Peyer's patch (tissue), 4 donors: ENCODE measurements around the gene OGA. TPM values are rescaled to one million over a fixed set of nuclear protein-coding genes. Genes with fewer than 3 reads are reported as not detected.

Experiments
- DNase-seq, 3 donors: peaks; one replicate each; pipeline ENCODE4 v3.0.0-alpha.2; 2017 to 2019
- H3K27ac ChIP-seq, 4 donors: fragments of 200-600 bp; sonication (generic); one replicate each; pipeline ENCODE4 v1.5.1; 2016 to 2019
- H3K27me3 ChIP-seq, 2 donors: fragments of 200-600 bp; sonication (generic); one replicate each; pipeline ENCODE4 v1.5.1; 2019
- H3K36me3 ChIP-seq, 3 donors: fragments of 200-600 bp; sonication (generic); one replicate each; pipeline ENCODE4 v1.5.1; 2016 to 2019
- H3K4me1 ChIP-seq, 4 donors: fragments of 200-600 bp; sonication (generic); one replicate each; pipeline ENCODE4 v1.5.1; 2016 to 2019
- H3K4me3 ChIP-seq, 4 donors: fragments of 200-600 bp; sonication (generic); 1 replicate in 3 of 4; 2 replicates in 1 of 4; pipeline ENCODE4 v1.5.1; 2016 to 2019; ENCODE audit warnings: mild to moderate bottlenecking in 1 of 4
- H3K9me3 ChIP-seq, 4 donors: fragments of 200-600 bp; sonication (generic); one replicate each; pipeline ENCODE4 v1.5.1; 2016 to 2019; ENCODE audit warnings: mild to moderate bottlenecking in 1 of 4
- POLR2A ChIP-seq, 2 donors: fragments of 450-650 bp; IDR thresholded peaks; one replicate each; pipeline ENCODE4 v1.5.1; 2017; ENCODE audit warnings: antibody characterized with exemption in 2 of 2, mild to moderate bottlenecking in 2 of 2, moderate library complexity in 2 of 2
- total RNA-seq, 4 donors: library from RNA; depleted of rRNA; stranded (reverse); fragments of >200 nt; gene quantifications; one replicate each; pipeline ENCODE4 v1.1.0, GENCODE V29; 2016
- TF ChIP-seq, protein P1 (sequence below), 6 experiments: fragments of 450-650 bp in 4 of 6; fragments of 200-600 bp in 2 of 6; sonication (generic) in 1 of 6; IDR thresholded peaks; one replicate each; pipeline ENCODE4 v1.5.1; 2017 to 2019; ENCODE audit warnings: antibody characterized with exemption in 6 of 6, mild to moderate bottlenecking in 3 of 6, moderate library complexity in 1 of 6

OGA gene
- total RNA-seq, 4 donors from 2014 or later = 142 to 367 (median 173) TPM

DNA sequence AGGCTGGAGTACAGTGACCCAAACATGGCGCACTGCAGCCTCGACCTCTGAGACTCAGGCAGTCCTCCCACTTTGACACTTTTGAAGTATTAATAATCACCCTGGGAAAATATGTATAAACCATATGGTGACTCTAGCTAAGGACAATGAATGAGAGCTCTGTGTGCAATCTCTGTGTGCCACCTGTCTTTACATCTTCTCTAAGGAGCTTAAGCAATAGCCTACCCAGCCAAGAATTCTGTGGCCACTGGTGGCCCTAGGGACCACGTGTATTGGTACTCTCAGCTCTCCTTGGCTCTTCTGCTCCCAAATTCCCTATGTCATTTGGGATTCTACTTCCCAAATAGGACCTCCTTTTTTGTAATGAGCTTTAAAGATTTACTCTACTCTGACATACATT, 66.0 kb downstream of the OGA start:
- H3K27me3 ChIP-seq = no peaks in the 10 kb centered on the region
- no peaks in the 10 kb centered on the region for H3K4me1 ChIP-seq
- no peak for DNase-seq
- H3K4me3 ChIP-seq = no peak overlapping the region
- no peak overlapping the region for H3K27ac ChIP-seq
- H3K36me3 ChIP-seq = no peaks in the 10 kb centered on the region
- TF ChIP-seq POLR2A (IDR thresholded peaks at IDR 0.05) = no peak
- TF ChIP-seq, protein P1, sequence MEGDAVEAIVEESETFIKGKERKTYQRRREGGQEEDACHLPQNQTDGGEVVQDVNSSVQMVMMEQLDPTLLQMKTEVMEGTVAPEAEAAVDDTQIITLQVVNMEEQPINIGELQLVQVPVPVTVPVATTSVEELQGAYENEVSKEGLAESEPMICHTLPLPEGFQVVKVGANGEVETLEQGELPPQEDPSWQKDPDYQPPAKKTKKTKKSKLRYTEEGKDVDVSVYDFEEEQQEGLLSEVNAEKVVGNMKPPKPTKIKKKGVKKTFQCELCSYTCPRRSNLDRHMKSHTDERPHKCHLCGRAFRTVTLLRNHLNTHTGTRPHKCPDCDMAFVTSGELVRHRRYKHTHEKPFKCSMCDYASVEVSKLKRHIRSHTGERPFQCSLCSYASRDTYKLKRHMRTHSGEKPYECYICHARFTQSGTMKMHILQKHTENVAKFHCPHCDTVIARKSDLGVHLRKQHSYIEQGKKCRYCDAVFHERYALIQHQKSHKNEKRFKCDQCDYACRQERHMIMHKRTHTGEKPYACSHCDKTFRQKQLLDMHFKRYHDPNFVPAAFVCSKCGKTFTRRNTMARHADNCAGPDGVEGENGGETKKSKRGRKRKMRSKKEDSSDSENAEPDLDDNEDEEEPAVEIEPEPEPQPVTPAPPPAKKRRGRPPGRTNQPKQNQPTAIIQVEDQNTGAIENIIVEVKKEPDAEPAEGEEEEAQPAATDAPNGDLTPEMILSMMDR (IDR thresholded peaks at IDR 0.05) = no peak
- no peaks in the 10 kb centered on the region for H3K9me3 ChIP-seq

DNA sequence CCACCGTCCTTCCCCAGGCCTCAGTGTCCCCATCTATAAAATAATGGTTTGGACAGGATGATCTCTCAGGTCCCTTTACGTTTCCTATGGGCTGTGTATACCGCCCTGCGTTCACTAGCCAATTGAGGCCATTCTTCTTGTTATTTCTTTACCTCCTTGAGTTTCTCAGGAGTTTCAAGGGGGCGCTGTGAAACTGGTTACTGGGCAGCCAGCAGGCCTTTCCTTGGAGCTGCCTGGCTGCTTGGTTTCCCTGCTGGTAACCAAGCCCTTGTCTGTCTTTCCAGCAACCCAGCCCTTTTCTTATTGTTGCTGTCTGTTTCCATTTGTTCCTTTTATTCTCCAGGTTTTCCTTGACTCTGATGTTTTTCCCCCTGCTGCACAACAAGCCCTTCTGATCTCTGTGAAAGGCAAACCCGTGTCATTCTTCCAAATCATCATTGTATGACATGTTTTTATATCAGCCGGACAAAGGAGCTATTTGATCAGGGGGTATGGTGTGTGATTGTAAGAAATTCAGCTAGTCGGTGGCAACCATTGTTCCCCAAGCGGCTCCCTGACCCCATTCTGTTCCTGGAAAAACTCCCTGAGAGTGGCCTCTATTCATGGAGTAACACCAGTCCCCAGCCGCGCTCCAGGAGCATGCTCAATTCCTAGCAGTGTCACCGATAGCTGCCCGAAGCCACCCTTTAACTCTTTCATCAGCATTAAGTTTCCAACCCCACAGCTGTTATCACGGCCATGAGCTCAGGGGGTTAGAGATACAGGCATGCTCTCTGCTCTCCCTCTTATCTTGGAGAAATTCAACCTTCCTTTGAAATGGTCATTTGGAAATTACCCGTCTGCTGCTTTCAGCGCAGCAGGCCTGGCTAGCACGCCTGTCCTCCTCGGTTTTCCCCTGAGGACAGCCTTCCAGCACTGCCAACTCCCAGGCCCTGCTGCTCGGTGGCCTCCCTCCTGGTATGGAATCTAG, 68.9 kb downstream of the OGA start:
- H3K9me3 ChIP-seq = no peaks in the 10 kb centered on the region
- no peak overlapping the region for H3K4me3 ChIP-seq
- H3K27me3 ChIP-seq = no peaks in the 10 kb centered on the region
- no peaks in the 10 kb centered on the region for H3K36me3 ChIP-seq
- TF ChIP-seq, protein P1 (IDR thresholded peaks at IDR 0.05) = no peak
- DNase-seq = no peak
- H3K4me1 ChIP-seq = no peaks in the 10 kb centered on the region
- no peak overlapping the region for H3K27ac ChIP-seq

DNA sequence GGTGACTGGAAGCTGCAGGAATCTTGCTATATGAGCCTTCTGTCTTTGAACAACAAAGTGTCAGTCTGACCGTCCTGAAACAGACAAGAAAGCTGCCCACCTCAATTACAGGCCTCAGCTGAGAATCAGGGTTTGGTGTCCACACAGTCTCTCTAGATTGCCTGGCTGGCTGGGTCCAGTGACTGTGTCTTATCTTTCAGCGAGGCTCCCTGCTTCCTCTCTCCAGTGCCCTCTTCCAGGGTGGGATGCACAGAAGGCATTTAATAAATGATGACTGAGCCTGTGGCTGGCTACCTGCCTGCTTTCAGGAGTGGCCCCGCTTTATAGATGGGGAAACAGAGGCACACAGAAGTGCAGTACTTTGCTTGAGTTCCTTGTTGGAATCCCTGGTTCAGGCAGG, 69.7 kb downstream of the OGA start:
- H3K9me3 ChIP-seq = no peaks in the 10 kb centered on the region
- no peaks in the 10 kb centered on the region for H3K36me3 ChIP-seq
- H3K27me3 ChIP-seq = no peaks in the 10 kb centered on the region
- no peak for DNase-seq
- TF ChIP-seq POLR2A (IDR thresholded peaks at IDR 0.05) = no peak
- TF ChIP-seq, protein P1 (IDR thresholded peaks at IDR 0.05) = no peak
- H3K4me1 ChIP-seq = no peaks in the 10 kb centered on the region
- H3K4me3 ChIP-seq = no peak overlapping the region
- no peak overlapping the region for H3K27ac ChIP-seq

DNA sequence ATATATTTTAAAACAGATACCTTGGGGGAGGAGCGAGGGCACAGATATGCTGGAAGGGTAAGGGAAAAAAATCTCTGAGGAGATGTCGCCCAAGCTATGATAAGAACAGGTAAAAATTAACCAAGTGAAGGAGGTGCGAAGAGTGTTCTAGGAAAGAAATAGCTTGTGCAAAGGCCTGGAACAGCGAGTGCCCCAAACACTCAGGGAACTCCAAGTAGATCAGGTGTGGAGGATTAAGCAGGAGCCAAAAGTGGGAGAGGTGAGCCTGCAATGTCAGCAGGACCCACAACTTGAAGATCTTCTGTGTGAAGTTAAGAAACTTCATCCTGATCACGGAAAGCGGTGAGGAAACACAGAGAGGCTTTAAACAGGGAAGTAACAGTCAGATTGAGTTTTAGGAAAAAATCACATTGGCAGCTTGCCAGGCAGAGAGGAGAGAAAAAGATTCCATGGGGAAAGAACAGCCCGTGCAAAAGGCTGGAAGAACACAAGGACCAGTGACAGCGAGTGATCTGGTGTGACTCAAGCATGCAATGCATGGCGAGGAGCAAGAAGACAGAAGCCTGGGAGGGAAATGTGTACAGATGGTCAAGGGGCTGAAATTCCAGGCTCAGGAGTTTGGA, 73.1 kb downstream of the OGA start:
- no peaks in the 10 kb centered on the region for H3K27me3 ChIP-seq
- TF ChIP-seq POLR2A (IDR thresholded peaks at IDR 0.05) = no peak
- TF ChIP-seq, protein P1 (IDR thresholded peaks at IDR 0.05) = no peak
- no peak overlapping the region for H3K27ac ChIP-seq
- H3K36me3 ChIP-seq = no peaks in the 10 kb centered on the region
- H3K4me1 ChIP-seq = no peaks in the 10 kb centered on the region
- H3K9me3 ChIP-seq = no peaks in the 10 kb centered on the region
- DNase-seq = no peak
- H3K4me3 ChIP-seq = no peak overlapping the region

DNA sequence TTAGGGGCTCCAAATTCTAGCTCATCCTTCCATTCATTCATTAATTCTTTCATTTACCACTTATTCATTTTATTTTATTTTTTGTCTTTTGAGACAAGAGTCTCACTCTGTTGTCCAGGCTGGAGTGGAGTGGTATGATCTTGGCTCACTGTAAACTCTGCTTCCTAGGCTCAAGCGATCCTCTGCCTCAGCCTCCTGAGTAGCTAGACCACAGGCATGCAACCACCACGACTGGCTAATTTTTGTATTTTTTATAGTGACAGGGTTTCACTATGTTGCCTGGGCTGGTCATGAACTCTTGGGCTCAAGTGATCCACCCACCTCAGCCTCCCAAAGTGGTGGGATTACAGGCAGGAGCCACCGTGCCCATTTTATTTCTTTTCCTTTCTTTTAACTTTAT, 74.0 kb downstream of the OGA start:
- no peak for DNase-seq
- H3K4me3 ChIP-seq = no peak overlapping the region
- TF ChIP-seq, protein P1 (IDR thresholded peaks at IDR 0.05) = no peak
- no peak for TF ChIP-seq POLR2A (IDR thresholded peaks at IDR 0.05)
- no peaks in the 10 kb centered on the region for H3K9me3 ChIP-seq
- H3K36me3 ChIP-seq = no peaks in the 10 kb centered on the region
- H3K27me3 ChIP-seq = no peaks in the 10 kb centered on the region
- H3K4me1 ChIP-seq = no peaks in the 10 kb centered on the region
- H3K27ac ChIP-seq = no peak overlapping the region
